Raji (cell line): ENCODE data around the gene XRCC1.

Experiments
- POLR2A ChIP-seq: IDR thresholded peaks from 2 replicates; pipeline ENCODE4 v1.6.1; 2011; ENCODE audit warnings: low read depth, low read length, control low read depth; ENCODE audit not compliant: insufficient read depth

XRCC1 gene

GRCh38 chr19:43498233-43498842 is 77.0 kb downstream of the XRCC1 start:
- no peak for TF ChIP-seq POLR2A

- TF ChIP-seq POLR2A, result no peak
These were observed 78.4 kb downstream of the XRCC1 start for GRCh38 chr19:43496960-43497359.

- TF ChIP-seq POLR2A, result no peak
These were observed 80.2 kb downstream of the XRCC1 start for GRCh38 chr19:43495082-43495481.
